GM21390 (cell line): ENCODE results near the gene SMURF1.

Source experiments
- ATAC-seq: cut with Tn5 transposase; IDR thresholded peaks from one replicate; pipeline ENCODE4 v1.9.1; 2021; ENCODE audit not compliant: unreplicated experiment

The SMURF1 gene

GRCh38 chr7:99141841-99142726 is 1.8 kb downstream of the SMURF1 start:
- ATAC-seq, result no peak

DNA sequence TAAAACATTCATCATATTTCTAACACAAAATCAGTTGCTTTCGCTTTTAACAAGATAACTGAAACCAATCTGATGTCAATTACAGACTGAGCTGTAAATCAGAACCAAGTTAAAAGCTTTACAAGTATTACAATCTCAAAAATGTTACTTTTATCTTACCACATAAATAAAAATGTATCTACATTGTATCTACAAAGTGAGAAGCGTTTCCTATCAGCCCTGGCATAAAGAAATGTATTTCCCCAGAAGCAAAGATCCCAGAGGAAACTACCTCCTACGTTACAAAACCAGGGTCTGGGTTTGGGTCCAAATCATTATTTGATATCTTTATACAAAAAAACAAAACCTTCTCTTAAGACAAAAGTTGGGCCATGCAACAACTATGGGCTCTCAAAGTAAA is 2.6 kb downstream of the SMURF1 start:
- no peak for ATAC-seq

DNA sequence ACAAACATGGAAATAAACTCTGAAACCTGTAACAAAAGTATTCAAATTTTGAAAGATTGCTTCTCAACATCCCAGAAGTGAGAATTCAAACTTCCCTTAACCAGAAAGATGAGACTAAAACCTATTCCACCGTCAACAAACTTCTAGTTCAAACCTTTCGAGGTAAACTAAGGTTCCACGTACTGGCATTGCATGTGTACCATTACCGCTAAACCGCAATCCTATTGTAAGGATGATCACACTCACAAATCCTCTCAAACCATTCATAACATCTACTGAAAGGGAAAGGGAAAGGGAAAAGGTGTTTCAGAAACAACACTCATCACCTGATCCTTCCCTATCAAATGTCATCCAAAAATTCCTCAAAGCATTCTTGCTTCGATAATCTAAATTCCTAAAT is 3.1 kb downstream of the SMURF1 start:
- ATAC-seq, result no peak

- ATAC-seq, result no peak
These were observed 4.9 kb downstream of the SMURF1 start for GRCh38 chr7:99139036-99139435.

GRCh38 chr7:99137411-99138180 is 6.3 kb downstream of the SMURF1 start:
- ATAC-seq, result no peak

GRCh38 chr7:99135938-99136337 is 8.0 kb downstream of the SMURF1 start:
- no peak for ATAC-seq

- ATAC-seq, result no peak
These were observed 9.9 kb downstream of the SMURF1 start for GRCh38 chr7:99133766-99134564.

- no peak for ATAC-seq
These were observed 11.2 kb downstream of the SMURF1 start for GRCh38 chr7:99132595-99133321.

DNA sequence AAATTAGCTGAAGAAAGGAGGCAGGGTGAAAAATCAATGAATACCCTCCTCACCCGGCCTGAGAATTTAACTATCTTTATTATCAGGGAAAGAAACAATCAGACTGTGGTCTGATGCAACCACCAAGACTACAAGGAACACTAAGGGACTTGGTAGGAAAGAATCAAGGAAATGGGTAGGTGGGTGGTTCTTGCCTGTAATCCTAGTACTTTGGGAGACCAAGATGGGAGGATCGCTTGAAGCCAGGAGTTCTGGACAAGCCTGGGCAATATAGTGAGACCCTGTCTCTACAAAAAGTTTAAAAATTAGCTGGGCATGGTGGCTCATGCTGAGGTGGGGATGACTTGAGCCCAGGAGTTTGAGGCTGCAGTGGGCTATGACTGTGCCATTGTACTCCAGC is 12.6 kb downstream of the SMURF1 start:
- no peak for ATAC-seq

- ATAC-seq, result no peak
These were observed 14.4 kb downstream of the SMURF1 start for GRCh38 chr7:99129536-99129935.

DNA sequence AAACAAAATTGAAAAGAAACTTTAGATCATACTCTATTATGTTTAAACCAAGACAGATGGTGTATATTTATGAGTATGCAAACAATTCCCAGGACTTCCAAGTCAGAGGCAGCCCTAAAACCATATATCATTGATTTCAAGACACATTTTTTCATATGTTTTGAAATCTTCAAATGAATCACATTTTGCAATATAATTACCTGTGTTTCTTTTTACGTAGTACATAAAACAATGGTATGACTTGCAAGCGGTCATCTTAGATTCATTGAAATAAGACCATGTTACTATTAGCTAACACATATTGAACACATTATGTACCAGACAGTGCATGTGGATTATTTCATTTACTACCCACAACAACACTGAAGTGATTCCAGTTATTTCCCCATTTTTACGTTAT is 14.9 kb downstream of the SMURF1 start:
- ATAC-seq, result no peak

DNA sequence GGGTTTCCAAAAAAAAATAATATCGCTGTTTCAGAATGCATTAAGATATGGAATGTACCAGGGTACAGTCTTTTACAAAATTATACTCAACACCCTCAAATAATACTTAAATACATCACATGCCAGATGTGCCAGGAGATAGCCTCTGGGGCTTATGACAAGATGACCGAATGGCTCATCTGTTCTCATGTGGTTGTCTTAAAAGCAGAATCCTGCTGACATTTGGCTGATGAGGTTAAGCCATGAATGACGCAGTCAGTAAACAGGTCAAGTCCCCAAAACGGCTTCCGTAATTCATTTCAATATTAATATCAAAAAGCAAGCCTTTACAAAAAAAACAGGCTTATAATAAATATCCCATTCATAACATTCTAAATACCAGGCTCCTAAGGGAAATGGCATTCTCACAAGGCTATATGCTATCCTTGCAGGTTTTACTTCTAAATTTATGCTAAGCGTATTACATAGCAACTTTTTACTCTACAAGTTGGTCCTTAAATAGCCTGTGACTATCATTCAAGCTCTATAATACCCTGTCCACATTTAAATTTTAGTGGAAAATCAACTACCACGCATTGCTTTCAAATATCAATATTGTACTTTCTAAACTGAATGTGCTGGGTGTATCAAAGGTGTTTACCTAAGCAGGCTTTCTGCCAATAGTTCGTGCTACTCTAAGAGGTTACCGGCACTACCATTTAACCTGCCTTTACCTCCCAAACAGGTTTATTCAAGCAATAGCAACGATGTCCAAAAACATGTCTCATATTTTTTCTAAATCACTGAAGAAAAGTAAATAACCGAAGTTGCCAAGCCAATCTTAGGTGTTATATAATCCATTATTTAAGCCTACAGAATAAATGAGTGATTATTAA is 15.6 kb downstream of the SMURF1 start:
- ATAC-seq, result no peak

GRCh38 chr7:99127636-99128035 is 16.3 kb downstream of the SMURF1 start:
- no peak for ATAC-seq

- ATAC-seq, result no peak
These were observed 16.9 kb downstream of the SMURF1 start for GRCh38 chr7:99126921-99127553.

GRCh38 chr7:99125505-99125865 is 18.4 kb downstream of the SMURF1 start:
- ATAC-seq, result no peak

- ATAC-seq, result no peak
These were observed 19.0 kb downstream of the SMURF1 start for GRCh38 chr7:99124751-99125504.

GRCh38 chr7:99124236-99124635 is 19.7 kb downstream of the SMURF1 start:
- ATAC-seq, result no peak

- no peak for ATAC-seq
These were observed 20.3 kb downstream of the SMURF1 start for GRCh38 chr7:99123571-99124033.

DNA sequence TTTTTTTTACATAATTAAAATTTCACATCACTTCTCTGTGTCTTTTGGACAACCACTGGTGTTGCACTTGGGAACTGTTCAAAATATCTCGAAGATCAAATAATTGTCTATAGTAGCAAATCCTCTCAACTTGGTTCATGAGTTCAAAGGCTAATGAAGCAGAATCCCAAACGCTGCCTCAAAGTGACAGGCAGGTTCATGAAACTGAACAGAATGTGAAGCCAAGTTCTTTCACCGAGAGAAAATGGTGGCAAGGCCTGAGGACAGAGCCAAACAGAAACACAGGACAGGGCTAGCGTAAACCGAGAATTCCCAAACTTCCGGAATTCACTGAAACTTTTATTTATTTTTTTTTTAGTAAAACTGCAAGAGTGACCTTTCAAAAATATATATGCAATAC is 21.1 kb downstream of the SMURF1 start:
- no peak for ATAC-seq
